GM19043 (cell line): Measurements from ENCODE around the gene SLC9C2.
A peak's percentile ranks its signal among the peaks of the same experiment; 100 is the strongest.
"Not testable (repeated sequence)": the region's sequence is repeated elsewhere in the genome, so short reads cannot be mapped to it uniquely, and the experiment has no call there.

Experiments used
- ATAC-seq: cut with Tn5 transposase; IDR thresholded peaks from one replicate; pipeline ENCODE4 v1.9.1; 2021; ENCODE audit warnings: low read depth; ENCODE audit not compliant: unreplicated experiment

SLC9C2 gene

GRCh38 chr1:173580658-173581057, 22.2 kb downstream of the SLC9C2 start:
- ATAC-seq, result no peak

- no peak for ATAC-seq
Observed at GRCh38 chr1:173580071-173580470, 22.8 kb downstream of the SLC9C2 start.

GRCh38 chr1:173573596-173573995, 29.3 kb downstream of the SLC9C2 start:
- no peak for ATAC-seq

- ATAC-seq, result no peak
Observed at GRCh38 chr1:173572201-173572873, 30.5 kb downstream of the SLC9C2 start.

GRCh38 chr1:173570370-173571007, 32.4 kb downstream of the SLC9C2 start:
- ATAC-seq, result peak; percentile 61

- no peak for ATAC-seq
Observed at GRCh38 chr1:173568483-173568882, 34.4 kb downstream of the SLC9C2 start.

- ATAC-seq, result not testable (repeated sequence)
Observed at GRCh38 chr1:173563846-173564245, 39.0 kb downstream of the SLC9C2 start.

GRCh38 chr1:173562813-173563212, 40.1 kb downstream of the SLC9C2 start:
- ATAC-seq, result no peak

GRCh38 chr1:173561263-173561662, 41.6 kb downstream of the SLC9C2 start:
- ATAC-seq, result no peak

- ATAC-seq, result no peak
Observed at GRCh38 chr1:173560285-173560880, 42.5 kb downstream of the SLC9C2 start.

- ATAC-seq, result no peak
Observed at GRCh38 chr1:173555651-173556305, 47.1 kb downstream of the SLC9C2 start.

- no peak for ATAC-seq
Observed at GRCh38 chr1:173554541-173555250, 48.2 kb downstream of the SLC9C2 start.

GRCh38 chr1:173554089-173554488, 48.8 kb downstream of the SLC9C2 start:
- ATAC-seq, result no peak

- ATAC-seq, result no peak
Observed at GRCh38 chr1:173553312-173553711, 49.6 kb downstream of the SLC9C2 start.

GRCh38 chr1:173551699-173552098, 51.2 kb downstream of the SLC9C2 start:
- no peak for ATAC-seq

- ATAC-seq, result no peak
Observed at GRCh38 chr1:173549813-173550212, 53.1 kb downstream of the SLC9C2 start.

- no peak for ATAC-seq
Observed at GRCh38 chr1:173545688-173546087, 57.2 kb downstream of the SLC9C2 start.

GRCh38 chr1:173536223-173536622, 66.6 kb downstream of the SLC9C2 start:
- ATAC-seq, result no peak

GRCh38 chr1:173532237-173532636, 70.6 kb downstream of the SLC9C2 start:
- no peak for ATAC-seq

- ATAC-seq, result no peak
Observed at GRCh38 chr1:173530795-173531693, 71.8 kb downstream of the SLC9C2 start.
